HG02759 (cell line): ENCODE measurements around the gene RBBP7.

ENCODE experiments used
- ATAC-seq: cut with Tn5 transposase; IDR thresholded peaks from one replicate; pipeline ENCODE4 v1.9.1; 2021; ENCODE audit warnings: mild to moderate bottlenecking, moderate library complexity; ENCODE audit not compliant: unreplicated experiment

The RBBP7 gene

GRCh38 chrX:16827225-16827624, 42.9 kb downstream of the RBBP7 start:
- ATAC-seq, result no peak

GRCh38 chrX:16826207-16826606, 44.0 kb downstream of the RBBP7 start:
- no peak for ATAC-seq

DNA sequence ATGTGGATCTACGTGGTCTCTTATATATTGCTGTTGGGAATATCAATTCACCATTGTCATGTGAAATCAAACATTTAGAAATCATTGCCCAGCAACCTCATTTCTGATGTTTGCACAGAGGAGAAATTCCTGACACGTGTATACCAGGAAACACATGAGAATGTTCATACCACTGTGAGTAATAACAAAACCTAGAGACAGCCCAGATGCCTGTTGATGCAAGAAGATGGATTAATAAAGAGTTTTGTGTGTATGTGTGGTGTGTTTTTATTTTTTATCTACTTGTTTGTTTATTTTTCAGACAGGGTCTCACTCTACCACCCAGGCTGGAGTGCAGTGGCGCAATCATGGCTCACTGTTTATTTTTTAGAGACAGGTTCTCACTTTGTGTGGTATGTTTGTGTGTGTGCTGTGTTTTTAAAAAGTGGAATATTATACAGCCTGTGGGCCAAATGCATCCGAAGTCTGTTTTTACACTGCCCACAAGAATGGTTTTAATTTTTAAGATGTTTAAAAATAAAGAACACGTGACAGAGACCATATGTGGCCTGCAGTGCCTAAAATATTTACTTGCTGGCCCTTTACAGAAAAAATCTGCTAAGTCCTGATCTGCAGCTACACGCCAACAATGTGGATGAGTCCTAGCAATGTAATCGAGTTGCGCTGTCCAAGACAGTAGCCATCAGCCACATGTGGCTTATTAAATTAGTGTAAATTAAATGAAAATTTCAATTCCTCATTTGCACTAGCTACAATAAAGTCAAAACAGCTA, 44.7 kb downstream of the RBBP7 start:
- ATAC-seq, result no peak

DNA sequence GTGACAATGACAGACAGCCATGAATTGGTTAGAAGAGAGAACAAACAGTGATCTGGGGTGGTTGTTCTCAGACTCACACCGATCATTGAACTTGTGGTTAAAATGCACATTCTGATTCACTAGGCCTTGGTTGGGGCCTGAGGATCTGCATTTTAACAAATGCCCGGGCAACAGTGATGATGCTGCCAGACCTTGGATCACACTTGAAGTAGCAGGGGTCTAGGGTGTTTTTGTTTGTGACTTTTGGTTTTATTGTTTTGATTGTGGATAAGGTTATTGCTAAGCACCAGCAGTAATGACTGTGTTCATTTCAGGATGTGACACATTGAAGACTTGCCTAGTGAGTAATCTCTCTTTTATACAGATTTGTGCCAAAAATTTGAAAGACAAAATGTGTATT, 47.4 kb downstream of the RBBP7 start:
- no peak for ATAC-seq

GRCh38 chrX:16819634-16820033, 50.5 kb downstream of the RBBP7 start:
- no peak for ATAC-seq

DNA sequence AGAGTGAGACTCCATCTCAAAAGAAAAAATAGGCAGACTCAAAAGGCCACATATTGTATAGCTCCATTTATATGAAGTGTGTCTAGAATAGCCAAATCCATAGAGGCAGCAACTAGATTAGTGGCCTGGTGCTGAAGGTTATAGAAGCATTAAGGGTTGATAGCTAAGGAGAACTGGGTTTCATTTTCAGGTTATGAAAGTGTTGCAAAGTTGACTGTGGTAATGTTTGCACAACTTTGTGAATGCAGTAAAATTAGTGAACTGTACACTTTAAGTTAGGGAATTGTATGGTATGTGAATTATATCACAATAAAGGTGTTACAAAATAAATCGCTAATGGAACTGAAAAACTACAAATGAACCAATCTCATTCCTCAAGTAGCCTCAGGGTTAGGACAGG, 55.6 kb downstream of the RBBP7 start:
- no peak for ATAC-seq

DNA sequence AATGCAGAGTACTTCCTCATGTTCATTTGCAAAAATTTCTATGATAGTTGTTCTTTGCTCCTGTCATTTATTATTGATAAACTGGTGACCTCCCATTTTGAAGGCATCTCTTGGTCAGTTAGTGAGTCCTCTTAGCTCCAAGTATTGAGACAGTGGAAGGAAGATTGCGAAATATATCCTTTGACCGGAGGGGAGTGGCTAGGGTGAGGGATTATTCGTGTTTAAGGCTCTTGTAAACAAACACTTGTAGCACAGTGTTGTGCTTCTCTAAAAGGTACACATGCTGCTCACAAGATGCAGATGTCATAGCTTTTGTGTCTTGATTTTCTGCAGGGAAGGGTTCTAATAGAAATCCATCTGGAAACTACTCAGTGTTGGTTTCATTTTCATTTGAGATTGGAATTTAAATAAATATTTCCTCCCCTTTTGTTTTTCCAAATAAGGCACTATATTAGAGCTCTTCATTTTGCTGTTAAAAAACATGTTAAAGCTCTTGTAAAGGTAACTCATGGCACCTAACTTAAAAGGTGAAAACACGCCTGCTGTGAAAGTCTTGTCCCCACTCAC, 62.1 kb downstream of the RBBP7 start:
- ATAC-seq, result no peak

DNA sequence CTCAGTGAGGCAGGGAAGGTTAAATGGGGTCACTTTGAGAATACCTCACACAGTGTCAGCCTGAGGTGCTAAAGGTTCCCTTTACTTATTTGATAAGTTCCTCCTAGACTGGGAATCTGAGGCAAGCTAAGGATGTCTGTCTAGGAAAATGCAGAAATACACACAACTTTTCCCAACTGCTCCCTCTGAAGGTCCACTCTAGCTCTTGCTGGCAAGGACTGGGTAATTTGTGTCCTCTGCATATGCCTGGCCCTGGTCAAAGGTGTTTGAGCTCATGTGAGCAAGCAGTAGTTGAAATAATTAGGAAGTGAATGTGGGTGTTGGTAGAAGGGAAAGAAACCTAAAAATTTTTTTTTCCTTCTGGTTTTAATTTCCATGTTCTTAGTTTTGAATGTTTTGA, 62.6 kb downstream of the RBBP7 start:
- no peak for ATAC-seq

DNA sequence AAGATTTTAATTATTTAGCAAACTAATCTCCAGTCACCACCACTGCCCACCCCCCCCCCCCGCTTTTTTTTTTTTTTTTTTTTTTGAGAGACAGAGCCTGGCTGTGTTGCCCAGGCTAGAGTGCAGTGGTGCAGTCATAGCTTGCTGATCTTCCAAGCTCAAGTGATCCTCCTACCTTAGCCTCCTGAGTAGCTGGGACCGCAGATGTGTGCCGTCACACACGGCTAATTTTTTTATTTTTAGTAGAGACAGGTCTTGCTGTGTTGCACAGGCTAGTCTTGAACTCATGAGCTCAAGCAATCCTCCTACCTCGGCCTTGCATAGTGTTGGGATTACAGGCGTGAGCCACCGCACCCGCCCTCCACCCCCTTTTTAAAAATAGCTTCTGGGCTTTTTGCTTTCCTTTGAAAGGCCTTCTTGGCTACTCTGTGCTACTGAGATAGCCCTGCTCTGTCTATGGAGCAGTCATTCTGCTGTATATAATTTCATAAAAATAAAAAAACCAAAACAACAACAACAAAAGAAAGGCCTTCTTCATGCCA, 65.2 kb downstream of the RBBP7 start:
- ATAC-seq, result peak; percentile 85

GRCh38 chrX:16797841-16798240, 72.3 kb downstream of the RBBP7 start:
- ATAC-seq, result no peak

DNA sequence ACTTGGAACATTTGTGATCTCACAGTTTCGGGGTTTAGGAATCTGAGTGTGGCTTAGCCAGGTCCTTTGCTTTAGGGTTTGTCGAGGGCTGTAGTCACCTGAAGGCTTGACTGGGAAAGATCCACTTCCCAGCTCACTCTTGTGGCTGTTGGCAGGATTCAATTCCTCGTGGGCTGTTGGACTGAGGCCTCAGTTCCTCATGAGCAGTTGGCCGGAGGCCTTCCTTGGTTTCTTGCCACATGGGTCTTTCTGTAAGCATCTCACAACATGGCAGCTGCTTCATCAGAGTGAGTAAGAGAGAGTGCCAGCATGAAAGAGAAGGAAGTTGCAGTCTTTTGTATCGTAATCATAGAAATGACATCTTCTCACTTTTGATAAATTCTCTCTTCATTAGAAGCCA, 72.8 kb downstream of the RBBP7 start:
- no peak for ATAC-seq

DNA sequence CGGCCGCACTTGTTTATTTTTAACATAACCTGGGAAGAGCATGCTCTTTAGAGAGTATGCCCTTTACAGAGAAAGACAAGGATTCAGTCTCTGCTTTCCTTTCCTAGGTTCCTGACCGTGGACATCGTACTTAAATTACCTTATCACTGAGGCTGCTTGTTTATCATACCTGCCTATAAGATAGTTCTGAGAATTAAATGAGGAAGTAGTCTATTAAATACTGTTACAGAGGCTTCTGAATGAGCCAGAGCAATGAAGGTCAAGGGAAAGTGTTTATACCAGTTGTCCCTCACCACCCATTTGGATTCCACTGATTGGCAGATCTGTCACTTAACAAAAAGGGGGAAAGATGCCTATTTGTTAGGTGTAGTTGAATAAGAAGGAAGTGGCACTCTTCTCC, 73.9 kb downstream of the RBBP7 start:
- no peak for ATAC-seq
